ENCODE results near the gene C1orf198. TPM values are rescaled to one million over a fixed set of nuclear protein-coding genes. Genes with fewer than 3 reads are reported as not detected.

The C1orf198 gene
- polyA plus RNA-seq, 1 experiment, result 52.7 TPM

DNA sequence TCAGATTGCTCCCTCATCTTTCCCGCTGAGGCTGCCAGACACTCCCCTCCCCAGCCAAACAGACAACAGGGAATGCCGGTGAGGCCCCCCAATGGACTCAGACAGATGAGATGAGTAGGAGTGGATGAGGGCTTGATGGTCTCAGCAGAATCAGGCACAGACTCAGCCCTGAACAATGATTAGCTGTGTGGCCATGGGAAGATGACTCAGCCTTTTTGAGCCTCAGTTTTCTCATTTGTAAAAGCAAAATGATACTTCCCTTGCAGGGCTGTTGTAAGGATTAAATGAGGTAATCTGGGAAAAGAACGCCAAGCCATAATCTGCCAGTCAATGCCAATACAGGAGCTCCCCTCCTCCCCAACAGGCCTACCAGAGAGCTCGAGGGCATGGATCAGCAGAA is 12.4 kb downstream of the C1orf198 start:
- peaks cover 2% of the 10 kb centered on the region for H3K27me3 ChIP-seq (ENCODE audit: control insufficient read depth, insufficient read depth, low read length)
- TF ChIP-seq, protein P1, sequence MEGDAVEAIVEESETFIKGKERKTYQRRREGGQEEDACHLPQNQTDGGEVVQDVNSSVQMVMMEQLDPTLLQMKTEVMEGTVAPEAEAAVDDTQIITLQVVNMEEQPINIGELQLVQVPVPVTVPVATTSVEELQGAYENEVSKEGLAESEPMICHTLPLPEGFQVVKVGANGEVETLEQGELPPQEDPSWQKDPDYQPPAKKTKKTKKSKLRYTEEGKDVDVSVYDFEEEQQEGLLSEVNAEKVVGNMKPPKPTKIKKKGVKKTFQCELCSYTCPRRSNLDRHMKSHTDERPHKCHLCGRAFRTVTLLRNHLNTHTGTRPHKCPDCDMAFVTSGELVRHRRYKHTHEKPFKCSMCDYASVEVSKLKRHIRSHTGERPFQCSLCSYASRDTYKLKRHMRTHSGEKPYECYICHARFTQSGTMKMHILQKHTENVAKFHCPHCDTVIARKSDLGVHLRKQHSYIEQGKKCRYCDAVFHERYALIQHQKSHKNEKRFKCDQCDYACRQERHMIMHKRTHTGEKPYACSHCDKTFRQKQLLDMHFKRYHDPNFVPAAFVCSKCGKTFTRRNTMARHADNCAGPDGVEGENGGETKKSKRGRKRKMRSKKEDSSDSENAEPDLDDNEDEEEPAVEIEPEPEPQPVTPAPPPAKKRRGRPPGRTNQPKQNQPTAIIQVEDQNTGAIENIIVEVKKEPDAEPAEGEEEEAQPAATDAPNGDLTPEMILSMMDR (IDR thresholded peaks at IDR 0.05; ENCODE audit: low read depth, low read length), result no peak
- peak overlapping the region; percentile 39 for H3K27ac ChIP-seq (ENCODE audit: low read depth, low read length)
- no peak for DNase-seq (ENCODE audit: low read depth, low spot score)
- peaks cover 7% of the 10 kb centered on the region for H3K9me3 ChIP-seq (ENCODE audit: control insufficient read depth, insufficient read depth, low read length)
- no peak overlapping the region for H3K4me3 ChIP-seq (ENCODE audit: low read depth, low read length)
- POLR2A ChIA-PET, result no interaction called here
- CTCF ChIA-PET, result no interaction called here

DNA sequence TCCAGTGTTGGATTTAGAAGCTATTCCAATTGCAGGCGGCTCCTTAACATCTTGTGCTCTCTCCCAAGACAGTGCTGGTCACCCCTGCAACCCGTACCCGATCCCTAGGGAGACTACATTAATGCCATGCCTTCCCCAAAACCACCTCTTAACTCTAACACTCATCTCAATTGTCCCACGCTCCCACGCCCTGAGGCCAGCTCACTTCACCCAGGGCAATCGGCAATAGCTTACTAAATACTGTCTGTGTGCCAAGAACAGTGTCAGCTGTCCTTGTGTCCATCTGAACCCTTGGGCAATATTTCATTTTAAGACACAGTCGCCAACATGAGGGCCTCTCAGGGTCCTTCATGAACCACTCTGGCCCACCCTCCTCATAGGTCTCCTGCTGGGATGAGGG is 13.9 kb downstream of the C1orf198 start:
- ChIA-PET POLR2A (no interaction called here), CTCF (no interaction called here)
- Histone ChIP-seq H3K27me3 (ENCODE audit: control insufficient read depth, insufficient read depth, low read length) (peaks cover 2% of the 10 kb centered on the region), H3K4me3 (ENCODE audit: low read depth, low read length) (no peak overlapping the region), H3K9me3 (ENCODE audit: control insufficient read depth, insufficient read depth, low read length) (peaks cover 7% of the 10 kb centered on the region), H3K27ac (ENCODE audit: low read depth, low read length) (no peak overlapping the region)
- TF ChIP-seq, protein P1 (IDR thresholded peaks at IDR 0.05; ENCODE audit: low read depth, low read length), result no peak
- DNase-seq (ENCODE audit: low read depth, low spot score), result no peak

DNA sequence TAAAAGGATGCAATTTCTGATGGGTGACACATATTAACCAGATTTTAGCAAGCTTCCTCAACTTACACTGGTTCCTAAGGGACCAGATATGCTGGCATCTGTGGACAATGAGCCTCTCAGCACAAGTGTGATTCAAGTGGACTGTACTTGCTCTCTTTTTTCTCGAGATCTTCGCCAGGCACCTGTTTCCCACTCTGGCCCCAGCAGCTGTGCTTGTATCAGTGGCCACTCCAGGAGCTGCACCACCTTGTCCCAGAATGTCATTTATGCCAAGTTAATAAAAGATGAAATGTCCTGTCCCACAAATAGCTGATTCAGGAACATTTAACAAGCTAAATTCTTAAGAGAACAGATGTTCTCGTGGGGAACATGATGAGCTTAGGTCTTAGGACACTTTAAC is 14.6 kb downstream of the C1orf198 start:
- no peak for DNase-seq (ENCODE audit: low read depth, low spot score)
- Histone ChIP-seq H3K27me3 (ENCODE audit: control insufficient read depth, insufficient read depth, low read length) (peaks cover under 1% of the 10 kb centered on the region), H3K4me3 (ENCODE audit: low read depth, low read length) (no peak overlapping the region), H3K27ac (ENCODE audit: low read depth, low read length) (no peak overlapping the region), H3K9me3 (ENCODE audit: control insufficient read depth, insufficient read depth, low read length) (peaks cover 7% of the 10 kb centered on the region)
- ChIA-PET CTCF (interaction anchor here (1.7 kb wide), 1 partner anchor 212 kb away, joined by 3 read pairs; no protein-coding TSS in a partner anchor), POLR2A (interaction anchor here (1.0 kb wide), 1 partner anchor 14 kb away, joined by 3 read pairs; no protein-coding TSS in a partner anchor)
- TF ChIP-seq, protein P1 (IDR thresholded peaks at IDR 0.05; ENCODE audit: low read depth, low read length), result no peak

DNA sequence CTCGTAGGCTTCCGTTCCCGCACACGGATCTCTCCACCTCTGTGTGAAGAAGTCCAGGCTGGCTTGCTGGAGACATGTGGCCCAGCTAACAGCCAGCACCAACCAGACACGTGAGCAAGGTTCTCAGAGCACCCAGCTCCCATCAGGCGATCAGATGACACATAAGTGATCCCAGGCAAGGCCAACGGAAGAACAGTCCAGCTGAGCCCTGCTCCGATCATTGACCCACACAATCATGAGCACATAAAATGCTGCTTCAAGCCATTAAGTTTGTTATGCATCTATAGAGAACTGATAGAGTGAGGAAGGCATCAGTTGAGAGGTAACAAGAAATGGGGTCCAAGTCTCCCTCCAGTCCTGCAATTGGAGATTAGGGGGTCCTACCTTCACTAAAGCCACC is 15.4 kb downstream of the C1orf198 start:
- Histone ChIP-seq H3K9me3 (ENCODE audit: control insufficient read depth, insufficient read depth, low read length) (peaks cover 7% of the 10 kb centered on the region), H3K27me3 (ENCODE audit: control insufficient read depth, insufficient read depth, low read length) (no peaks in the 10 kb centered on the region), H3K4me3 (ENCODE audit: low read depth, low read length) (no peak overlapping the region), H3K27ac (ENCODE audit: low read depth, low read length) (no peak overlapping the region)
- TF ChIP-seq, protein P1 (IDR thresholded peaks at IDR 0.05; ENCODE audit: low read depth, low read length), result no peak
- ChIA-PET CTCF (interaction anchor here (1.7 kb wide), 1 partner anchor 211 kb away, joined by 3 read pairs; no protein-coding TSS in a partner anchor), POLR2A (interaction anchor here (1.0 kb wide), 1 partner anchor 15 kb away, joined by 3 read pairs; no protein-coding TSS in a partner anchor)
- no peak for DNase-seq (ENCODE audit: low read depth, low spot score)

DNA sequence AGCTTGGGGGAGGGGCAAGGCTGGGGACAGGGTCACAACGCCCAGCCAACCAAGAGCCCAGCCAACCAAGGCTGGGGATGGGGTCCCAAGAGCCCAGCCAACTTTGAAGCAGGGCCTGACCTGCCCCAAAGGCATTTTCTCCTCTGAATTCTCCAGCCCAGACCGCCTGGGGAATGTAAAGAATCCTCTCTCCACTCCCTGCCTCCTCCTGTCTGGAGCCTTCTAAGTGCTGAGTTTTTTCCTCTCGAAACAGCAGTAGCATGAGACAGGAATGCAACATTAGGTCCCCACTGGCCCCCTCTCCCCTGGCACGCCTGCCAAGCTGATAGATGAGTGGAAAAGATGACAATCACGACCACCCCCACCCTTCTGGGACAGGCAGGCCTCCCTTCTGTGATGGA is 17.0 kb downstream of the C1orf198 start:
- no peak for DNase-seq (ENCODE audit: low read depth, low spot score)
- no peak overlapping the region for H3K4me3 ChIP-seq (ENCODE audit: low read depth, low read length)
- ChIA-PET POLR2A (no interaction called here), CTCF (no interaction called here)
- TF ChIP-seq, protein P1 (IDR thresholded peaks at IDR 0.05; ENCODE audit: low read depth, low read length), result no peak
- no peaks in the 10 kb centered on the region for H3K27me3 ChIP-seq (ENCODE audit: control insufficient read depth, insufficient read depth, low read length)
- peak overlapping the region; percentile 11 for H3K27ac ChIP-seq (ENCODE audit: low read depth, low read length)
- H3K9me3 ChIP-seq (ENCODE audit: control insufficient read depth, insufficient read depth, low read length), result peaks cover 7% of the 10 kb centered on the region
